CD4-positive, alpha-beta T cell treated with Interleukin-4 for 4 hours (primary cell): ENCODE results near the gene TUBGCP6.
"Not testable (repeated sequence)": the region's sequence is repeated elsewhere in the genome, so short reads cannot be mapped to it uniquely, and the experiment has no call there.

Experiments used
- DNase-seq: peaks from one replicate; pipeline ENCODE4 v3.0.0-alpha.2; 2020

Gene TUBGCP6

GRCh38 chr22:50209893-50210292 is 34.9 kb downstream of the TUBGCP6 start:
- peak; percentile 69 for DNase-seq

GRCh38 chr22:50208939-50209892 is 35.6 kb downstream of the TUBGCP6 start:
- no peak for DNase-seq

GRCh38 chr22:50208430-50208938 is 36.3 kb downstream of the TUBGCP6 start:
- DNase-seq, result no peak

- no peak for DNase-seq
These were observed 37.3 kb downstream of the TUBGCP6 start for GRCh38 chr22:50207383-50208140.

- no peak for DNase-seq
These were observed 38.2 kb downstream of the TUBGCP6 start for GRCh38 chr22:50206599-50206998.

- no peak for DNase-seq
These were observed 38.8 kb downstream of the TUBGCP6 start for GRCh38 chr22:50205781-50206569.

- not testable (repeated sequence) for DNase-seq
These were observed 39.8 kb downstream of the TUBGCP6 start for GRCh38 chr22:50204998-50205397.

GRCh38 chr22:50204571-50204970 is 40.3 kb downstream of the TUBGCP6 start:
- DNase-seq, result no peak

GRCh38 chr22:50203288-50203687 is 41.5 kb downstream of the TUBGCP6 start:
- no peak for DNase-seq

- DNase-seq, result no peak
These were observed 42.6 kb downstream of the TUBGCP6 start for GRCh38 chr22:50202130-50202666.

- no peak for DNase-seq
These were observed 43.4 kb downstream of the TUBGCP6 start for GRCh38 chr22:50201191-50202129.

- peak; percentile 91 for DNase-seq
These were observed 44.2 kb downstream of the TUBGCP6 start, which contains the start of gene SELENOO for GRCh38 chr22:50200461-50201190. TSS of gene SELENOO (plus strand) at chr22:50201011. CDS start at chr22:50201037, 26 bp downstream.

- DNase-seq, result no peak
These were observed 44.9 kb downstream of the TUBGCP6 start for GRCh38 chr22:50199829-50200460.

GRCh38 chr22:50199251-50199721 is 45.5 kb downstream of the TUBGCP6 start:
- no peak for DNase-seq

- DNase-seq, result no peak
These were observed 46.2 kb downstream of the TUBGCP6 start for GRCh38 chr22:50198624-50199017.

- no peak for DNase-seq
These were observed 46.8 kb downstream of the TUBGCP6 start for GRCh38 chr22:50197856-50198623.

- no peak for DNase-seq
These were observed 47.6 kb downstream of the TUBGCP6 start for GRCh38 chr22:50197000-50197800.

- DNase-seq, result no peak
These were observed 48.6 kb downstream of the TUBGCP6 start for GRCh38 chr22:50196256-50196655.
